ENCODE results near the gene KRTAP20-3. TPM values are rescaled to one million over a fixed set of nuclear protein-coding genes. Genes with fewer than 3 reads are reported as not detected.

KRTAP20-3 gene
- total RNA-seq = not detected in 2 replicates

GRCh38 chr21:30642564-30642963 is at the start of gene KRTAP20-3:
Gene KRTAP20-3 (plus strand): TSS chr21:30642864.
- no peak within 1 kb of the TSS for H3K27ac ChIP-seq (ENCODE audit: low read depth, low read length)
- no peaks in the 10 kb centered on the region for H3K36me3 ChIP-seq (ENCODE audit: insufficient read depth, low read length)
- no peaks in the 10 kb centered on the region for H3K4me1 ChIP-seq (ENCODE audit: insufficient read depth, low read length)
- no peak within 1 kb of the TSS for H2AFZ ChIP-seq (ENCODE audit: low read length)
- no peaks in the 10 kb centered on the region for H4K20me1 ChIP-seq (ENCODE audit: insufficient read depth, low read length)
- no peaks in the 10 kb centered on the region for H3K27me3 ChIP-seq (ENCODE audit: insufficient read depth, low read length)
- H3K4me2 ChIP-seq (ENCODE audit: insufficient read depth, low read length) = no peak within 1 kb of the TSS
- no peaks in the 10 kb centered on the region for H3K9me3 ChIP-seq (ENCODE audit: low read depth, low read length)
- DNase-seq (ENCODE audit: insufficient read length, low spot score, missing footprints) = no peak
- no peak within 1 kb of the TSS for H3K4me3 ChIP-seq (ENCODE audit: insufficient read depth, low read length)
- TF ChIP-seq CTCF (IDR thresholded peaks at IDR 0.05; ENCODE audit: extremely low read depth, low read depth, low read length) = no peak
- no peaks in the 10 kb centered on the region for H3K79me2 ChIP-seq (ENCODE audit: insufficient read depth, low read length)

GRCh38 chr21:30598802-30599201 is 43.9 kb upstream of the KRTAP20-3 start, which contains the start of gene KRTAP6-2:
Gene KRTAP6-2 (minus strand): TSS chr21:30598902. CDS start chr21:30598874, 28 bp downstream.
- no peak within 1 kb of the TSS for H3K4me3 ChIP-seq (ENCODE audit: insufficient read depth, low read length)
- no peaks in the 10 kb centered on the region for H3K27me3 ChIP-seq (ENCODE audit: insufficient read depth, low read length)
- no peak for TF ChIP-seq CTCF (IDR thresholded peaks at IDR 0.05; ENCODE audit: extremely low read depth, low read depth, low read length)
- H3K36me3 ChIP-seq (ENCODE audit: insufficient read depth, low read length) = no peaks in the 10 kb centered on the region
- peaks cover 5% of the 10 kb centered on the region for H3K9me3 ChIP-seq (ENCODE audit: low read depth, low read length)
- no peaks in the 10 kb centered on the region for H3K79me2 ChIP-seq (ENCODE audit: insufficient read depth, low read length)
- no peak within 1 kb of the TSS for H2AFZ ChIP-seq (ENCODE audit: low read length)
- H3K27ac ChIP-seq (ENCODE audit: low read depth, low read length) = no peak within 1 kb of the TSS
- H3K4me2 ChIP-seq (ENCODE audit: insufficient read depth, low read length) = no peak within 1 kb of the TSS
- no peaks in the 10 kb centered on the region for H4K20me1 ChIP-seq (ENCODE audit: insufficient read depth, low read length)
- H3K4me1 ChIP-seq (ENCODE audit: insufficient read depth, low read length) = no peaks in the 10 kb centered on the region
- DNase-seq (ENCODE audit: insufficient read length, low spot score, missing footprints) = no peak

GRCh38 chr21:30600787-30601186 is 41.9 kb upstream of the KRTAP20-3 start, which contains the start of gene KRTAP22-1:
Gene KRTAP22-1 (plus strand): TSS chr21:30601087.
- no peak within 1 kb of the TSS for H2AFZ ChIP-seq (ENCODE audit: low read length)
- H3K27ac ChIP-seq (ENCODE audit: low read depth, low read length) = no peak within 1 kb of the TSS
- no peak within 1 kb of the TSS for H3K4me2 ChIP-seq (ENCODE audit: insufficient read depth, low read length)
- H3K4me1 ChIP-seq (ENCODE audit: insufficient read depth, low read length) = no peaks in the 10 kb centered on the region
- no peaks in the 10 kb centered on the region for H3K27me3 ChIP-seq (ENCODE audit: insufficient read depth, low read length)
- TF ChIP-seq CTCF (IDR thresholded peaks at IDR 0.05; ENCODE audit: extremely low read depth, low read depth, low read length) = no peak
- H3K9me3 ChIP-seq (ENCODE audit: low read depth, low read length) = peaks cover 8% of the 10 kb centered on the region
- DNase-seq (ENCODE audit: insufficient read length, low spot score, missing footprints) = no peak
- no peak within 1 kb of the TSS for H3K4me3 ChIP-seq (ENCODE audit: insufficient read depth, low read length)
- H3K36me3 ChIP-seq (ENCODE audit: insufficient read depth, low read length) = no peaks in the 10 kb centered on the region
- no peaks in the 10 kb centered on the region for H3K79me2 ChIP-seq (ENCODE audit: insufficient read depth, low read length)
- no peaks in the 10 kb centered on the region for H4K20me1 ChIP-seq (ENCODE audit: insufficient read depth, low read length)

- Histone ChIP-seq H4K20me1 (ENCODE audit: insufficient read depth, low read length) (no peaks in the 10 kb centered on the region), H3K9me3 (ENCODE audit: low read depth, low read length) (peaks cover 3% of the 10 kb centered on the region), H3K4me3 (ENCODE audit: insufficient read depth, low read length) (no peak overlapping the region), H3K4me1 (ENCODE audit: insufficient read depth, low read length) (no peaks in the 10 kb centered on the region), H3K27ac (ENCODE audit: low read depth, low read length) (no peak overlapping the region), H3K4me2 (ENCODE audit: insufficient read depth, low read length) (no peak overlapping the region), H2AFZ (ENCODE audit: low read length) (no peak overlapping the region), H3K36me3 (ENCODE audit: insufficient read depth, low read length) (no peaks in the 10 kb centered on the region), H3K27me3 (ENCODE audit: insufficient read depth, low read length) (no peaks in the 10 kb centered on the region), H3K79me2 (ENCODE audit: insufficient read depth, low read length) (no peaks in the 10 kb centered on the region)
- DNase-seq (ENCODE audit: insufficient read length, low spot score, missing footprints) = no peak
- no peak for TF ChIP-seq CTCF (IDR thresholded peaks at IDR 0.05; ENCODE audit: extremely low read depth, low read depth, low read length)
These were observed 36.7 kb upstream of the KRTAP20-3 start for GRCh38 chr21:30605968-30606367.

Data from osteoblast (primary cell).